ENCODE measurements around the gene SLC28A3.

The SLC28A3 gene

DNA sequence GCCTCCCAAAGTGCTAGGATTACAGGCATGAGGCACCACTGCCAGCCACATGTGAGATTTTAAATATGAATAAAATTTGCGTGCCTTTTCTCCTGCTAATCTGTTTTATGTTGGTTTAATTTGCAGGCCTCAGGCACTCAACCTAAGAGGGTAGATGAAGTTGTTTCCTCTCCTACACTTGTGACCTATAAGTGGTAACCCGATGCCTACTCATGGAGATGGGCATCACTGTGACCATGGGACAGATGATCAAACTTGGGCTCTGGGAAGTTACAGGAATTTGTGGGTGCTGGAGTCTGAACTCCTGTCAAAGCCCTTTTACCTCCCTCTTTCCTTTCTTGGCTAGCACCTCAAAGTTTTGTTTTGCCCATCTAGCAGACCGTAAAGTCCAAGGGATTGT lies 1.1 kb downstream of the SLC28A3 start:
- H3K4me3 ChIP-seq (ENCODE audit: low read depth, low read length): no peak overlapping the region
- TF ChIP-seq, protein P1, sequence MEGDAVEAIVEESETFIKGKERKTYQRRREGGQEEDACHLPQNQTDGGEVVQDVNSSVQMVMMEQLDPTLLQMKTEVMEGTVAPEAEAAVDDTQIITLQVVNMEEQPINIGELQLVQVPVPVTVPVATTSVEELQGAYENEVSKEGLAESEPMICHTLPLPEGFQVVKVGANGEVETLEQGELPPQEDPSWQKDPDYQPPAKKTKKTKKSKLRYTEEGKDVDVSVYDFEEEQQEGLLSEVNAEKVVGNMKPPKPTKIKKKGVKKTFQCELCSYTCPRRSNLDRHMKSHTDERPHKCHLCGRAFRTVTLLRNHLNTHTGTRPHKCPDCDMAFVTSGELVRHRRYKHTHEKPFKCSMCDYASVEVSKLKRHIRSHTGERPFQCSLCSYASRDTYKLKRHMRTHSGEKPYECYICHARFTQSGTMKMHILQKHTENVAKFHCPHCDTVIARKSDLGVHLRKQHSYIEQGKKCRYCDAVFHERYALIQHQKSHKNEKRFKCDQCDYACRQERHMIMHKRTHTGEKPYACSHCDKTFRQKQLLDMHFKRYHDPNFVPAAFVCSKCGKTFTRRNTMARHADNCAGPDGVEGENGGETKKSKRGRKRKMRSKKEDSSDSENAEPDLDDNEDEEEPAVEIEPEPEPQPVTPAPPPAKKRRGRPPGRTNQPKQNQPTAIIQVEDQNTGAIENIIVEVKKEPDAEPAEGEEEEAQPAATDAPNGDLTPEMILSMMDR (IDR thresholded peaks at IDR 0.05; ENCODE audit: low read depth, low read length): no peak

DNA sequence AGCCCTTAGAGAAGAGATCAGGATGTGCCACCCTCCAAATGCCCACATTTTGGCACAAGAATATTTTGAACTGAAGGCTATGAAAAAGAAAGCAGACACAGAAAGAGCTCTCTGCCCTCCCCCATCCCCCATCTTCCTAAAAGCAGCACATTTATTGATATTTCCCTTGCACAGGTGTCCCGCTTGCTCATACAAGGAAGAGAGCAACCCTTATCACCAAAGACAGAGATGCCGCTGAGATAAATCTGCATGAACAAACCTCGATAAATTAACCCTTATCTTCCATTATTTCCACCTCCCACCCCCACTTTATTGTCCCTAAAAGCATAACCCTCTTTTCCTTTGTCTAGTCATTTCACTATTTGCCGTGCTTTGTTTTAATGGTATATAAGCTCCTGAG lies 1.8 kb downstream of the SLC28A3 start:
- TF ChIP-seq, protein P1 (IDR thresholded peaks at IDR 0.05; ENCODE audit: low read depth, low read length): no peak
- no peak overlapping the region for H3K4me3 ChIP-seq (ENCODE audit: low read depth, low read length)

DNA sequence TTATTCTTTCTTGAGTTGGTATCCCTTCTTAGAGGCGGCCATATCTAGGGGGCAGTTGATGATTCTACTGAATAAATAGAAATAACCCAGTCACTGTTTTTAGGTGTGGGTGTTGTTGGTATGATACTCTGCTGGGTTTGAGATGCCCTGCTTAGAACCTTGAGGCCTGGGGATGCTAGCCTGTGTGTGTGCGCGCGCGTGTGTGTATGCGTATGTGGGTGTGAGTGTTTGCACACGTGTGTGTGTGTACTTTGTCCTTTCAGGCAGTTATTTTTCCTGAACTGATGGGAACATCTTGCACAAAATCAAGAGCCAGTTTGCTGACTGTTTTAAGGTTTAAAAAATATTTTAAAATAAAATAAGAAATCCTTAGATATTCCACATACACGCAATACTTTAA lies 3.3 kb downstream of the SLC28A3 start:
- TF ChIP-seq, protein P1 (IDR thresholded peaks at IDR 0.05; ENCODE audit: low read depth, low read length): no peak
- no peak overlapping the region for H3K4me3 ChIP-seq (ENCODE audit: low read depth, low read length)

DNA sequence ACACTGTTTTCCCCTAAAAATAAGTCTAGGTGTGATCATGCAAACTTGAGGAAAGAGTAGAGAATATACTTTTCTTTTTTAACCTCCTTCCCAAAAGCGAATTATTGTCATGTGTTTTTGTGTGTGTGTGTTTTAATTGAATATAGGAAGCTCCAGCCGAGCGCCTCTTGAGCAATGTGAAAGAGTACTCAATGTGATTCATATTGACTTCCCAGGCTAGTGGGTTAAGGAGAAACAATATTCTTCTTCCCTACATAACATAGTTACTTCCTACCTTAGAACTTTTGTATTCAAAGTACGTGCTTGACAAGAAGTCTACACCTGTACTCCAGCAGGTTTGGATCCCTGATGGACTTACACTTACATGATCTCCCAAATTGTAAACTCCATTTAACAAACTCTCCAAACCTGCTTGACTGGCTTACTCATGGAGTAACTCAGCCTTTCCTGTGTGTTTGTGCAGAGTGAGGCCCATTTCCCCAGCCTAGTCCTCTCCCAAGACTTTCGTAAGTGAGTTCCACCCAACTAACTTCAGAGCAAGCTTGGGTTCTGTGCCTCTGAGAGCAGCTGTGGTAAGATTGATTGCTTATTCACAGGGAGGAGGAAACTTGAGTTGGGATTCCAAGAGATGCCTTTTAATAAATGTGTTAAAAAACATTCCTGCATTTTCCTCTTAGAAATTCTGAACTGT lies 9.3 kb downstream of the SLC28A3 start:
- no peak overlapping the region for H3K4me3 ChIP-seq (ENCODE audit: low read depth, low read length)
- TF ChIP-seq, protein P1 (IDR thresholded peaks at IDR 0.05; ENCODE audit: low read depth, low read length): no peak

DNA sequence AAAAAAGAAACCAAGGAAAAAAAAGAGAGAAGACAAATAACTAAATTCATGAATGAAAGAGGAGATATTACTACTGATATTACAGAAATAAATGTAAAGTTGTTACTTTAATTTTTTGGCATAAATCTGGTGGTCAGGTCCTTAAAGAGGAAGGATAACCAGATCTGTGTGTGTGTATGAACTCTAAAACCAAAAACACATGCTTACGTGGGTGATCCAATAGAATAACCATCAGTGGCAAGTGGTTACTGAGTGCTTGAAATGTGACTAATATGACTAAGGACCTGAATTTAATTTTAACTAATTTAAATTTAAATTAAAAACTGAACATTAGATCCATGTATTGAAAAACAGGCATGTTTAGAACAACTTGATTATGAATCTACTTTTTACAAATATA lies 10.3 kb downstream of the SLC28A3 start:
- TF ChIP-seq, protein P1 (IDR thresholded peaks at IDR 0.05; ENCODE audit: low read depth, low read length): no peak
- H3K4me3 ChIP-seq (ENCODE audit: low read depth, low read length): no peak overlapping the region

DNA sequence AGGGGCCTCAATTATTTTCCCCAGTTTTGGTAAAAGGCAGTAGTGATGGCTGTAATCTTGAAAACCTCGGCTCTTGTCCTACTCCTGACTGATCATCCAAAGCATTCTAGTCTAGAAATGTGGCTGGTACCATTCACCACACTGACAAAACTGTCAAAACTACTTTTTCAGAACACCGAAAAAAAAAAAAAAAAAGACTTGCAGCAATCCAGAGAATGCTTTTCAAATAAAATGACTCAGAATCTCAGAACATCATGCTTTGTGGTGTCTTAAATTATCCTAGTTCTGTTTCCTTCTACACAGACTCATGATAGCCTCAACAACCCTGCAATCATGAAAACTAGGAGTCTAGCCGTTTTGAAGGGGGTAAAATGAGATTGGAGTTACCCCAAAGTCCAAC lies 13.4 kb downstream of the SLC28A3 start:
- TF ChIP-seq, protein P1 (IDR thresholded peaks at IDR 0.05; ENCODE audit: low read depth, low read length): no peak
- H3K4me3 ChIP-seq (ENCODE audit: low read depth, low read length): no peak overlapping the region

DNA sequence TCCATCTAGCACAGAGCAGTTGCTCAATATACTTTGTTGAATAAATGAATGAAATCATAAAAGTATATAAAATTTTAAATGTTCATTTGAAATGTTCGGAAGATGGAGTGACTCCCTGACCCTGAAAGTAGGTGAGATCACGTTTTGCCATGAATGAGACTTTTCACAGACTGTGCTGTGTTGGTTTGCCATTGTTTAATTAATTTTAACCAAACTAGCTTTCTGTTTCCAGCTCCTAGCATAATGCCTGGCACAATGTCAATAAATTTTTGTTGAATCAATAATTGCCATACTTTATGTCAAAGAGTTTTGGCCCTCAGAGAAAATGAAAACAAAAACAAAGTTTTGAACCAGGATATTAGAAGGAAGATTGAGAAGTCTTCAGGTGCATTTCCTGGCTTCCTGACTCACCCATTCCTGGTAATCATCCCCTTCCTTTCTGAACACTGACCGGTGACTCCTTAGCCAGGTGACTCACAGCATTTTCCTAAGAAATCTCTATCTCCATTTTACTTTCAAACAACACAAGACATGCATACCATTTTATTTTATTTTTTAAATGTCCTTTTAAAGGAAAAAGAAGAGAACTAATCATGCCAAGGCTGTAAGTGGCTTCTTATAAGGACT lies 15.1 kb downstream of the SLC28A3 start:
- H3K4me3 ChIP-seq (ENCODE audit: low read depth, low read length): no peak overlapping the region
- TF ChIP-seq, protein P1 (IDR thresholded peaks at IDR 0.05; ENCODE audit: low read depth, low read length): no peak

Measured in WI38 (cell line).